ENCODE measurements around the gene PPM1H. TPM values are rescaled to one million over a fixed set of nuclear protein-coding genes. Genes with fewer than 3 reads are reported as not detected.

PPM1H gene
- total RNA-seq, 3 donors from 2014 or later (not counting 1 experiment from before 2014, with no cell fraction given): 0.18 to 2.1 (median 0.40) TPM

- TF ChIP-seq CTCF (IDR thresholded peaks at IDR 0.05): no peak
- H3K27ac ChIP-seq (ENCODE audit: low read length): peak overlapping the region; percentile 98
- peak; percentile 72 to 84 (median 76) for ATAC-seq
- WGBS (ENCODE audit: insufficient coverage): under 1% methylated on average over 66 of the region's 66 CpGs
- no peaks in the 10 kb centered on the region for H3K9me3 Mint-ChIP-seq
- no peaks in the 10 kb centered on the region for H3K36me3 ChIP-seq (ENCODE audit: control insufficient read depth, insufficient read depth, low read length)
- H3K4me3 ChIP-seq (ENCODE audit: low read length): peak overlapping the region; percentile 61
- intact Hi-C loops (cut with micrococcal nuclease): loop anchor here (1.0 to 2.0 kb wide), 2 partner anchors 136 to 342 kb away; partner anchors contain the start of genes MON2 and USP15
- DNase-seq: peak; percentile 88 to 95
- no peaks in the 10 kb centered on the region for H3K36me3 Mint-ChIP-seq
- H3K4me3 Mint-ChIP-seq: peak overlapping the region; percentile 91
- peaks cover 3% of the 10 kb centered on the region for H3K4me1 ChIP-seq (ENCODE audit: control insufficient read depth, insufficient read depth, low read length)
- H3K9me3 ChIP-seq (ENCODE audit: control insufficient read depth, insufficient read depth, low read length): no peaks in the 10 kb centered on the region
- no peaks in the 10 kb centered on the region for H3K27me3 Mint-ChIP-seq (ENCODE audit: low read depth in 2 of 2)
- peak overlapping the region; percentile 99 to 100 for H3K27ac Mint-ChIP-seq
- peaks cover 34 to 38% of the 10 kb centered on the region in 2 donors for H3K4me1 Mint-ChIP-seq
- H3K27me3 ChIP-seq (ENCODE audit: control insufficient read depth, insufficient read depth, low read length): no peaks in the 10 kb centered on the region
Measured at GRCh38 chr12:62602255-62603060, 332.5 kb downstream of the PPM1H start.

GRCh38 chr12:62601765-62602164 lies 333.2 kb downstream of the PPM1H start:
- no peaks in the 10 kb centered on the region for H3K36me3 Mint-ChIP-seq
- H3K4me1 ChIP-seq (ENCODE audit: control insufficient read depth, insufficient read depth, low read length): peaks cover 3% of the 10 kb centered on the region
- H3K9me3 Mint-ChIP-seq: no peaks in the 10 kb centered on the region
- peak overlapping the region; percentile 98 for H3K27ac ChIP-seq (ENCODE audit: low read length)
- intact Hi-C loops (cut with micrococcal nuclease): loop anchor here (2.0 kb wide), 1 partner anchor 135 kb away; the partner anchor contains the start of gene MON2
- WGBS (ENCODE audit: insufficient coverage): 100% methylated on average over 1 of the region's 2 CpGs
- no peaks in the 10 kb centered on the region for H3K36me3 ChIP-seq (ENCODE audit: control insufficient read depth, insufficient read depth, low read length)
- H3K9me3 ChIP-seq (ENCODE audit: control insufficient read depth, insufficient read depth, low read length): no peaks in the 10 kb centered on the region
- H3K27me3 ChIP-seq (ENCODE audit: control insufficient read depth, insufficient read depth, low read length): no peaks in the 10 kb centered on the region
- no peak for ATAC-seq
- TF ChIP-seq CTCF (IDR thresholded peaks at IDR 0.05): no peak
- H3K4me3 Mint-ChIP-seq: peak overlapping the region; percentile 91
- H3K27me3 Mint-ChIP-seq (ENCODE audit: low read depth in 2 of 2): no peaks in the 10 kb centered on the region
- H3K4me1 Mint-ChIP-seq: peaks cover 33 to 35% of the 10 kb centered on the region in 2 donors
- peak overlapping the region; percentile 99 to 100 for H3K27ac Mint-ChIP-seq
- DNase-seq: no peak
- peak overlapping the region; percentile 61 for H3K4me3 ChIP-seq (ENCODE audit: low read length)

- H3K9me3 Mint-ChIP-seq: no peaks in the 10 kb centered on the region
- H3K4me3 Mint-ChIP-seq: peak overlapping the region; percentile 33
- Histone ChIP-seq H3K27me3 (ENCODE audit: control insufficient read depth, insufficient read depth, low read length) (no peaks in the 10 kb centered on the region), H3K4me1 (ENCODE audit: control insufficient read depth, insufficient read depth, low read length) (peaks cover 3% of the 10 kb centered on the region), H3K27ac (ENCODE audit: low read length) (no peak overlapping the region), H3K9me3 (ENCODE audit: control insufficient read depth, insufficient read depth, low read length) (no peaks in the 10 kb centered on the region), H3K4me3 (ENCODE audit: low read length) (no peak overlapping the region), H3K36me3 (ENCODE audit: control insufficient read depth, insufficient read depth, low read length) (no peaks in the 10 kb centered on the region)
- H3K36me3 Mint-ChIP-seq: no peaks in the 10 kb centered on the region
- no peak for ATAC-seq
- TF ChIP-seq CTCF (IDR thresholded peaks at IDR 0.05): no peak
- WGBS (ENCODE audit: insufficient coverage): 88% methylated on average over 3 of the region's 5 CpGs
- H3K27ac Mint-ChIP-seq: peak overlapping the region in 1 of 2 donors; percentile 99
- no peak for DNase-seq
- H3K27me3 Mint-ChIP-seq (ENCODE audit: low read depth in 2 of 2): no peaks in the 10 kb centered on the region
- intact Hi-C loops (cut with micrococcal nuclease): no loop called here
- H3K4me1 Mint-ChIP-seq: peaks cover 15 to 19% of the 10 kb centered on the region in 2 donors
Measured at GRCh38 chr12:62599854-62600437, 335.0 kb downstream of the PPM1H start.
